Measurements from ENCODE around the gene PCDH19. TPM values are rescaled to one million over a fixed set of nuclear protein-coding genes. Genes with fewer than 3 reads are reported as not detected.

Gene PCDH19
- total and polyA plus RNA-seq, 2 of the 13 experiments (the other 11 are each of a cell fraction or from before 2014, with no cell fraction given): 0.02 to 0.09 TPM

GRCh38 chrX:100349391-100349790 lies 60.7 kb downstream of the PCDH19 start (continued):
- TF ChIP-seq PREB (CRISPR knock-in tag; IDR thresholded peaks at IDR 0.05): no peak
- TF ChIP-seq ZNF256 (CRISPR knock-in tag; conservative IDR thresholded peaks at IDR 0.05): no peak

GRCh38 chrX:100341142-100341510 lies 68.9 kb downstream of the PCDH19 start:
- ChIA-PET CTCF (ENCODE audit: low intra/inter-chr PET ratio, low total read pairs) (no interaction called here), POLR2A (no interaction called here)
- in situ Hi-C loops (cut with HindIII; ENCODE audit: extremely low pct_ligation_motif_present, low pct_unique_long_range_greater_than_20kb) (no loop called here), intact Hi-C loops (cut with micrococcal nuclease; ENCODE audit: unreplicated experiment) (no loop called here)
- no peak overlapping the region for H2AFZ ChIP-seq (ENCODE audit: low read length)
- FAIRE-seq (no peak), ATAC-seq (no peak), DNase-seq (ENCODE audit: low spot score) (no peak)
- no peaks in the 10 kb centered on the region; a peak in 1 of 5 replicates for H3K27me3 ChIP-seq (ENCODE audit: control insufficient read depth in 1 of 2, insufficient read depth in 2 of 2, low read length in 2 of 2)
- BruUV-seq (replicated peaks): no TSS peak
- H3K79me2 ChIP-seq (ENCODE audit: insufficient read depth, low read length): no peaks in the 10 kb centered on the region
- no peaks in the 10 kb centered on the region for H3K4me1 ChIP-seq (ENCODE audit: insufficient read depth, low read length)
- no peak for TF ChIP-seq MIER2 (CRISPR knock-in tag; IDR thresholded peaks at IDR 0.05)
- TF ChIP-seq, protein P1, sequence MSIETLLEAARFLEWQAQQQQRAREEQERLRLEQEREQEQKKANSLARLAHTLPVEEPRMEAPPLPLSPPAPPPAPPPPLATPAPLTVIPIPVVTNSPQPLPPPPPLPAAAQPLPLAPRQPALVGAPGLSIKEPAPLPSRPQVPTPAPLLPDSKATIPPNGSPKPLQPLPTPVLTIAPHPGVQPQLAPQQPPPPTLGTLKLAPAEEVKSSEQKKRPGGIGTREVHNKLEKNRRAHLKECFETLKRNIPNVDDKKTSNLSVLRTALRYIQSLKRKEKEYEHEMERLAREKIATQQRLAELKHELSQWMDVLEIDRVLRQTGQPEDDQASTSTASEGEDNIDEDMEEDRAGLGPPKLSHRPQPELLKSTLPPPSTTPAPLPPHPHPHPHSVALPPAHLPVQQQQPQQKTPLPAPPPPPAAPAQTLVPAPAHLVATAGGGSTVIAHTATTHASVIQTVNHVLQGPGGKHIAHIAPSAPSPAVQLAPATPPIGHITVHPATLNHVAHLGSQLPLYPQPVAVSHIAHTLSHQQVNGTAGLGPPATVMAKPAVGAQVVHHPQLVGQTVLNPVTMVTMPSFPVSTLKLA (IDR thresholded peaks at IDR 0.05): peak; percentile 39; the same call in 1 of the 2 replicates
- H4K20me1 ChIP-seq (ENCODE audit: insufficient read depth, low read length): no peaks in the 10 kb centered on the region
- H3K27ac ChIP-seq (ENCODE audit: extremely low read length, insufficient read depth, low read length): no peak overlapping the region
- 9% methylated on average over 2 of the region's 4 CpGs for WGBS (ENCODE audit: low lambda C conversion rate)
- H3K9me3 ChIP-seq (ENCODE audit: low read length): no peaks in the 10 kb centered on the region
- H3K36me3 ChIP-seq (replicated peaks in 1 of 2; ENCODE audit: control insufficient read depth in 1 of 2, insufficient read depth in 2 of 2, low read length in 2 of 2): no peaks in the 10 kb centered on the region
- H3K4me2 ChIP-seq (ENCODE audit: low read depth, low read length): no peak overlapping the region
- no peak overlapping the region for H3K9ac ChIP-seq (ENCODE audit: insufficient read depth, low read depth, low read length)
- H3K4me3 ChIP-seq (replicated peaks in 1 of 3; ENCODE audit: insufficient read depth in 1 of 3, low read depth in 2 of 3, low read length in 3 of 3): no peak overlapping the region
